ENCODE data around the gene TAF5L.

- TF ChIP-seq CTCF (IDR thresholded peaks at IDR 0.05 in 8 of 11, conservative IDR thresholded peaks at IDR 0.05 in 3 of 11) (no peak), POLR2AphosphoS5 (IDR thresholded peaks at IDR 0.05) (no peak), POLR2A (IDR thresholded peaks at IDR 0.05) (no peak)
These were observed 73.2 kb downstream of the TAF5L start for GRCh38 chr1:229552732-229553131.

Data from spleen (tissue), 7 donors.